Fibroblast of villous mesenchyme (primary cell): ENCODE data around the gene EBPL. TPM values are rescaled to one million over a fixed set of nuclear protein-coding genes. Genes with fewer than 3 reads are reported as not detected.

Experiments
- DNase-seq: peaks from one replicate; pipeline ENCODE4 v3.0.0-alpha.2; 2010; ENCODE audit warnings: low read depth
- H3K4me3 ChIP-seq: 2 replicates; pipeline ENCODE4 v1.5.1; 2011; ENCODE audit warnings: low read depth, mild to moderate bottlenecking, low read length
- CTCF ChIP-seq: IDR thresholded peaks from 2 replicates; pipeline ENCODE4 v1.5.1; 2012; ENCODE audit warnings: low read depth, mild to moderate bottlenecking, low read length; ENCODE audit not compliant: insufficient read depth
- total RNA-seq: library from RNA; depleted of rRNA; stranded (reverse); fragments of >200 nt; gene quantifications from 2 replicates; pipeline ENCODE4 v1.2.3, GENCODE V29; 2012

EBPL gene
- total RNA-seq, 1 donor = 39.7 TPM

DNA sequence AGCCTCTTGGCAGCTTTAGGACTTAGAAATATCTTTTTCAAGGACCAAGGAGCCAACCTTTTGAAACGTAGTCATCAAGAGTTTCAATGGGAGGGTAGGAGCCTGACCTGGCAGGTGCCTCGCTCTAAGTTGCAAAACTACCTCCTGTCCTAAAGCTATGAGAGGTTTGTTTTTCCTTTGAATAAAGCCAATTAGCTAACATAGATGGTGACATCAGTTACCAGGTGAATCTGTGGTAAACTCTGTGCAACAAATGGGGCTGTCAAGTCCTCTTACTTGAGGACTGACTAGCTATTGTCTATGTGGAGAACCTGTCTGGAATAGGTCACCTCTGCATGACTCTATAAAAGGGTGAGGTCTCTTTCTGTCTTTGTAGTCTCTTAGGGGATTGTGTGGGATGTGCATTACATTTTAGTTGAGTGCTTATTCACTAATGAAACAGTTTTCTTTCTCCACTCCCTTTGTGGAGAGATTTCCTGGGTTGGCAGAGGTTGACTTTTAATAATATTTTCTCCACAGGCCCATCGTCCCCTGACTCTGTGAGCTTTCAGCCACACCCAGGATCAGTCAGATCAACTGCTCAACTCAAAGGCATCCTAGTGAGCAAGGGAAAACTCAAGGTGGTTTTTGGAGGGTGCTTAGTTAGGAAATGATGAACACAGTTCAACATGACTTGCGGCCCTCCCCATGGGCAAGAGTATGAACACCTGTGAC, 53.1 kb downstream of the EBPL start:
- no peak for TF ChIP-seq CTCF
- DNase-seq = no peak
- no peak overlapping the region for H3K4me3 ChIP-seq

- no peak for DNase-seq
- no peak overlapping the region for H3K4me3 ChIP-seq
- no peak for TF ChIP-seq CTCF
Observed at GRCh38 chr13:49636705-49637104, 54.6 kb downstream of the EBPL start.

- no peak for TF ChIP-seq CTCF
- peak overlapping the region; percentile 12 for H3K4me3 ChIP-seq
- peak; percentile 61 for DNase-seq
Observed at GRCh38 chr13:49635599-49636433, 55.5 kb downstream of the EBPL start.

GRCh38 chr13:49633710-49634109, 57.6 kb downstream of the EBPL start:
- no peak for TF ChIP-seq CTCF
- no peak overlapping the region for H3K4me3 ChIP-seq
- DNase-seq = no peak

GRCh38 chr13:49632156-49632555, 59.1 kb downstream of the EBPL start:
- TF ChIP-seq CTCF = no peak
- DNase-seq = no peak
- no peak overlapping the region for H3K4me3 ChIP-seq

- TF ChIP-seq CTCF = no peak
Observed at GRCh38 chr13:49630580-49630979, 60.7 kb downstream of the EBPL start.

More at GRCh38 chr13:49630580-49630979, 60.7 kb downstream of the EBPL start:
- no peak overlapping the region for H3K4me3 ChIP-seq
- DNase-seq = no peak
